SK-N-SH (cell line): Measurements from ENCODE around the gene LTBP2. TPM values are rescaled to one million over a fixed set of nuclear protein-coding genes. Genes with fewer than 3 reads are reported as not detected.
A peak's percentile ranks its signal among the peaks of the same experiment; 100 is the strongest.

Experiments used
- CTCF ChIA-PET: fragments of 300-600, 350-600 bp; formaldehyde crosslinking; extraction: SDS; loops from one replicate; lab custom pipeline; 2021; lab: Yijun Ruan, JAX
- POLR2A ChIA-PET: fragments of 350-600 bp; sonication (Branson Sonifier 250); formaldehyde crosslinking; extraction: SDS; loops from one replicate; lab custom pipeline; 2020; ENCODE audit warnings: antibody characterized with exemption, inconsistent platforms; lab: Yijun Ruan, JAX
- DNase-seq: peaks from one replicate; pipeline ENCODE4 v3.0.0; 2012
- H2AFZ ChIP-seq: fragments of 200-600 bp; sonication (generic); 2 replicates; pipeline ENCODE4 v1.8.1; 2016; ENCODE audit warnings: antibody characterized with exemption, mild to moderate bottlenecking, low read depth
- H3F3A ChIP-seq: fragments of 200-600 bp; sonication (generic); replicated peaks from 2 replicates; pipeline ENCODE3; 2016; ENCODE audit warnings: antibody characterized with exemption, mild to moderate bottlenecking; ENCODE audit not compliant: insufficient read depth
- H3K27ac ChIP-seq, 2 experiments: fragments of 200-500 bp in 1 of 2; fragments of 200-600 bp in 1 of 2; sonication (Bioruptor generic) in 1 of 2; sonication (generic), shearing (Covaris generic) in 1 of 2; 2 replicates each; pipeline versions ENCODE4 v1.5.1 to v1.6.1; 2014 to 2016; ENCODE audit warnings: low read depth in 2 of 2, inconsistent platforms in 1 of 2, low read length in 1 of 2, mild to moderate bottlenecking in 1 of 2, mixed read lengths in 1 of 2
- H3K27me3 ChIP-seq: fragments of 200-600 bp; sonication (generic), shearing (Covaris generic); 2 replicates; pipeline ENCODE4 v1.6.1; 2016; ENCODE audit warnings: mixed run types; ENCODE audit not compliant: insufficient read depth
- H3K36me3 ChIP-seq, 2 experiments: fragments of 200-500 bp in 1 of 2; fragments of 200-600 bp in 1 of 2; sonication (Bioruptor generic) in 1 of 2; sonication (generic) in 1 of 2; replicated peaks in 1 of 2; 2 replicates each; pipeline versions ENCODE3 to v1.5.1; 2014 to 2016; ENCODE audit warnings: low read length in 1 of 2, mild to moderate bottlenecking in 1 of 2; ENCODE audit not compliant: insufficient read depth in 2 of 2, control insufficient read depth in 1 of 2
- H3K4me1 ChIP-seq, 2 experiments: fragments of 200-500 bp in 1 of 2; fragments of 200-600 bp in 1 of 2; sonication (Bioruptor generic) in 1 of 2; sonication (generic), shearing (Covaris generic) in 1 of 2; 2 replicates each; pipeline versions ENCODE4 v1.5.1 to v1.6.1; 2014 to 2016; ENCODE audit warnings: low read depth in 1 of 2, low read length in 1 of 2, mixed run types in 1 of 2; ENCODE audit not compliant: insufficient read depth in 2 of 2, control insufficient read depth in 1 of 2
- H3K4me2 ChIP-seq: fragments of 200-600 bp; sonication (generic), shearing (Covaris generic); 2 replicates; pipeline ENCODE4 v1.6.1; 2017; ENCODE audit warnings: mixed run types
- H3K4me3 ChIP-seq, 2 experiments: fragments of 200-500 bp in 1 of 2; fragments of 200-600 bp in 1 of 2; sonication (Bioruptor generic) in 1 of 2; sonication (generic), shearing (Covaris generic) in 1 of 2; 2 replicates each; pipeline versions ENCODE4 v1.5.1 to v1.8.1; 2014 to 2016; ENCODE audit warnings: low read depth in 2 of 2, inconsistent platforms in 1 of 2, low read length in 1 of 2, mild to moderate bottlenecking in 1 of 2, mixed read lengths in 1 of 2, moderate library complexity in 1 of 2
- H3K79me2 ChIP-seq: fragments of 200-600 bp; sonication (generic); 2 replicates; pipeline ENCODE4 v1.8.1; 2017; ENCODE audit warnings: mild to moderate bottlenecking; ENCODE audit not compliant: insufficient read depth
- H3K9ac ChIP-seq: fragments of 200-600 bp; sonication (generic); 2 replicates; pipeline ENCODE4 v1.6.1; 2017; ENCODE audit warnings: mixed run types
- H3K9me2 ChIP-seq: fragments of 200-600 bp; sonication (generic); 2 replicates; pipeline ENCODE4 v1.6.1; 2017; ENCODE audit warnings: mixed run types
- H3K9me3 ChIP-seq: fragments of 200-600 bp; sonication (generic); 2 replicates; pipeline ENCODE4 v1.6.1; 2017; ENCODE audit warnings: mixed run types, mild to moderate bottlenecking, moderate library complexity
- H4K20me1 ChIP-seq: fragments of 200-600 bp; sonication (generic); 2 replicates; pipeline ENCODE4 v1.6.1; 2017; ENCODE audit warnings: mild to moderate bottlenecking, mixed run types; ENCODE audit not compliant: insufficient read depth
- CTCF ChIP-seq: fragments of 200-600 bp; sonication (generic); IDR thresholded peaks from 2 replicates; pipeline ENCODE4 v1.6.1; 2017; ENCODE audit warnings: antibody characterized with exemption, mild to moderate bottlenecking, moderate library complexity
- EP300 ChIP-seq, 2 experiments: IDR thresholded peaks; 2 replicates each; pipeline versions ENCODE4 v1.4.0 to v1.6.1; 2012; ENCODE audit warnings: borderline replicate concordance in 1 of 2, low read depth in 1 of 2, low read length in 1 of 2
- FOSL2 ChIP-seq: IDR thresholded peaks from 2 replicates; pipeline ENCODE4 v1.4.0; 2012; ENCODE audit warnings: low read depth, mild to moderate bottlenecking, moderate library complexity, borderline replicate concordance
- GATA2 ChIP-seq: sonication (generic); formaldehyde crosslinking; IDR thresholded peaks from 2 replicates; pipeline ENCODE4 v1.5.0; 2020; ENCODE audit warnings: mild to moderate bottlenecking, missing genetic modification reagents
- IRF3 ChIP-seq: fragments of 150-350 bp; IDR thresholded peaks from 2 replicates; pipeline ENCODE4 v1.6.1; 2016; ENCODE audit warnings: mild to moderate bottlenecking, low read depth, low read length
- JUND ChIP-seq: IDR thresholded peaks from 2 replicates; pipeline ENCODE4 v1.4.0; 2012
- MXI1 ChIP-seq: IDR thresholded peaks from 2 replicates; pipeline ENCODE4 v1.6.1; 2012; ENCODE audit warnings: mild to moderate bottlenecking, low read depth, low read length, improper control_type of control experiment
- POLR2AphosphoS5 ChIP-seq: IDR thresholded peaks from 2 replicates; pipeline ENCODE4 v1.6.1; 2012; ENCODE audit warnings: low read depth, low read length
- RAD21 ChIP-seq: IDR thresholded peaks from 2 replicates; pipeline ENCODE4 v1.6.1; 2012; ENCODE audit warnings: mild to moderate bottlenecking, low read length
- RXRA ChIP-seq: IDR thresholded peaks from 2 replicates; pipeline ENCODE4 v1.4.0; 2012; ENCODE audit warnings: low read depth, mild to moderate bottlenecking, borderline replicate concordance
- SIN3A ChIP-seq: IDR thresholded peaks from 2 replicates; pipeline ENCODE4 v1.6.1; 2012; ENCODE audit warnings: low read depth, mild to moderate bottlenecking, low read length, moderate library complexity, borderline replicate concordance
- SMC3 ChIP-seq: IDR thresholded peaks from 2 replicates; pipeline ENCODE4 v1.6.1; 2012; ENCODE audit warnings: low read depth, low read length, improper control_type of control experiment
- TAF1 ChIP-seq: IDR thresholded peaks from 2 replicates; pipeline ENCODE4 v1.6.1; 2012; ENCODE audit warnings: low read depth, mild to moderate bottlenecking, low read length, moderate library complexity, borderline replicate concordance
- WGBS: methylation state at CpG from one replicate; pipeline ENCODE4 v1.1.6; 2017; ENCODE audit warnings: low lambda C conversion rate; 5-methylcytosine and 5-hydroxymethylcytosine counted together
- polyA plus RNA-seq, 3 experiments: library from polyadenylated mRNA; depleted of rRNA; stranded (reverse); fragments of >200 nt; gene quantifications; 2 replicates each; pipeline ENCODE4 v1.2.3, GENCODE V29; 2012
- TF ChIP-seq, protein P1 (sequence below): IDR thresholded peaks from 2 replicates; pipeline ENCODE4; 2012

LTBP2 gene
- polyA plus RNA-seq, 1 of the 3 experiments (the other 2 are of a cell fraction) = 58.8 TPM

GRCh38 chr14:74493343-74494261 lies 118.4 kb downstream of the LTBP2 start, which contains the start of gene ISCA2 (continued):
- peak; percentile 77; the same call in 1 of the 2 replicates for TF ChIP-seq SIN3A

GRCh38 chr14:74492776-74493342 lies 119.2 kb downstream of the LTBP2 start, which contains the start of gene NPC2:
Gene NPC2, minus strand, starts transcription at chr14:74493305. Its CDS starts 31 bp downstream, at chr14:74493274.
- WGBS = 8% methylated on average over 11 of the region's 35 CpGs
- no peaks in the 10 kb centered on the region for H3K9me3 ChIP-seq
- POLR2A ChIA-PET = interaction anchor here (0.6 to 1.1 kb wide), 3 partner anchors 66 to 233 kb away, joined by 3 read pairs; no protein-coding TSS in a partner anchor
- H2AFZ ChIP-seq = peak within 1 kb of the TSS; percentile 92
- H3K9ac ChIP-seq = peak within 1 kb of the TSS; percentile 76
- peaks cover 13 to 20% of the 10 kb centered on the region in 2 experiments; a peak in 3 of 4 replicates for H3K4me1 ChIP-seq
- peak within 1 kb of the TSS; percentile 56 to 80 for H3K27ac ChIP-seq
- peaks cover 46% of the 10 kb centered on the region for H3K79me2 ChIP-seq
- peak within 1 kb of the TSS; percentile 96 for H3K4me2 ChIP-seq
- peaks cover 51% of the 10 kb centered on the region for H3F3A ChIP-seq
- H3K27me3 ChIP-seq = no peaks in the 10 kb centered on the region
- H4K20me1 ChIP-seq = no peaks in the 10 kb centered on the region
- peak within 1 kb of the TSS; percentile 87 to 91 for H3K4me3 ChIP-seq
- H3K9me2 ChIP-seq = no peaks in the 10 kb centered on the region
- H3K36me3 ChIP-seq = peaks cover 3 to 9% of the 10 kb centered on the region in 2 experiments
- CTCF ChIA-PET = interaction anchor here (0.7 to 11.1 kb wide), 6 partner anchors 10 to 189 kb away, joined by 3 to 126 read pairs (median 3); partner anchors contain the start of gene LTBP2
- DNase-seq = no peak
- no peak for TF ChIP-seq RXRA
- peak; percentile 81; the same call in 1 of the 2 replicates for TF ChIP-seq MXI1
- TF ChIP-seq TAF1 = peak; percentile 71
- peak; percentile 13; the same call in 1 of the 2 replicates for TF ChIP-seq POLR2AphosphoS5

- Histone ChIP-seq H2AFZ (peak overlapping the region; percentile 92), H3K4me3 (peak overlapping the region; percentile 87 to 91), H3K9me2 (no peaks in the 10 kb centered on the region), H3K27ac (peak overlapping the region in 1 of 2 experiments; percentile 80; a peak in 2 of 4 replicates), H3K9me3 (no peaks in the 10 kb centered on the region), H3K27me3 (no peaks in the 10 kb centered on the region), H3K4me1 (peaks cover 13 to 20% of the 10 kb centered on the region in 2 experiments; a peak in 3 of 4 replicates), H3K36me3 (peaks cover 0 to 9% of the 10 kb centered on the region in 2 experiments), H3K79me2 (peaks cover 53% of the 10 kb centered on the region), H3F3A (peaks cover 49% of the 10 kb centered on the region), H3K9ac (peak overlapping the region; percentile 74; the same call in 1 of the 2 replicates), H4K20me1 (no peaks in the 10 kb centered on the region), H3K4me2 (peak overlapping the region; percentile 96)
- no peak for DNase-seq
- POLR2A ChIA-PET = interaction anchor here (1.1 kb wide), 1 partner anchor 66 kb away, joined by 3 read pairs; no protein-coding TSS in a partner anchor
- 22% methylated on average over 20 of the region's 20 CpGs for WGBS
- CTCF ChIA-PET = interaction anchor here (1.0 to 11.1 kb wide), 4 partner anchors 10 to 130 kb away, joined by 3 to 126 read pairs (median 5); partner anchors contain the start of gene LTBP2
- no peak for TF ChIP-seq EP300 (IDR thresholded peaks at IDR 0.05; ENCODE audit: borderline replicate concordance in 1 of 2, low read depth in 1 of 2, low read length in 1 of 2)
- 0 out of 2 replicates have a peak, but pooled peaks have one; percentile 9 for TF ChIP-seq SMC3
- no peak for TF ChIP-seq JUND
- TF ChIP-seq POLR2AphosphoS5 = no peak
- TF ChIP-seq FOSL2 = no peak
- TF ChIP-seq, protein P1, sequence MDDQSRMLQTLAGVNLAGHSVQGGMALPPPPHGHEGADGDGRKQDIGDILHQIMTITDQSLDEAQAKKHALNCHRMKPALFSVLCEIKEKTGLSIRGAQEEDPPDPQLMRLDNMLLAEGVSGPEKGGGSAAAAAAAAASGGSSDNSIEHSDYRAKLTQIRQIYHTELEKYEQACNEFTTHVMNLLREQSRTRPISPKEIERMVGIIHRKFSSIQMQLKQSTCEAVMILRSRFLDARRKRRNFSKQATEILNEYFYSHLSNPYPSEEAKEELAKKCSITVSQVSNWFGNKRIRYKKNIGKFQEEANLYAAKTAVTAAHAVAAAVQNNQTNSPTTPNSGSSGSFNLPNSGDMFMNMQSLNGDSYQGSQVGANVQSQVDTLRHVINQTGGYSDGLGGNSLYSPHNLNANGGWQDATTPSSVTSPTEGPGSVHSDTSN = no peak
- peak; percentile 45 for TF ChIP-seq RAD21
- TF ChIP-seq IRF3 = no peak
- TF ChIP-seq RXRA = no peak
- TF ChIP-seq SIN3A = 0 out of 2 replicates have a peak, but pooled peaks have one; percentile 15
- no peak for TF ChIP-seq GATA2 (CRISPR knock-in tag)
- TF ChIP-seq CTCF = peak; percentile 52
Observed at GRCh38 chr14:74491956-74492775, 119.9 kb downstream of the LTBP2 start.
